Activated T-cell treated with anti-CD3 and anti-CD28 coated beads, Interleukin-2, amount 50 U/mL, for 72 hours (primary cell): Measurements from ENCODE around the gene PCSK5. TPM values are rescaled to one million over a fixed set of nuclear protein-coding genes. Genes with fewer than 3 reads are reported as not detected.
"Not testable (repeated sequence)": the region's sequence is repeated elsewhere in the genome, so short reads cannot be mapped to it uniquely, and the experiment has no call there.

Experiments used
- ATAC-seq, 2 donors: fragments of 150-1000 bp; cut with Tn5 transposase; replicated peaks in 1 of 2; 2 replicates each; pipeline ENCODE4 v1.10.0; 2021; ENCODE audit warnings: moderate library complexity in 2 of 2, mild to moderate bottlenecking in 1 of 2
- DNase-seq, 2 donors: peaks; one replicate each; pipeline ENCODE4 v3.0.0; 2021 to 2022; ENCODE audit warnings: mixed read lengths in 1 of 2
- H3K27ac Mint-ChIP-seq: one replicate; pipeline ENCODE4 v1.8.0; 2022; ENCODE audit warnings: mild to moderate bottlenecking, moderate library complexity, mixed read lengths
- H3K27me3 Mint-ChIP-seq: one replicate; pipeline ENCODE4 v1.8.0; 2022; ENCODE audit warnings: low read depth, mixed read lengths
- H3K36me3 Mint-ChIP-seq, 2 donors: one replicate each; pipeline ENCODE4 v1.8.0; 2022; ENCODE audit warnings: mixed read lengths in 2 of 2, mild to moderate bottlenecking in 1 of 2; ENCODE audit not compliant: insufficient read depth in 2 of 2
- H3K4me1 Mint-ChIP-seq: one replicate; pipeline ENCODE4 v1.8.0; 2022; ENCODE audit warnings: low read depth, mixed read lengths
- H3K4me3 Mint-ChIP-seq, 2 donors: one replicate each; pipeline ENCODE4 v1.8.0; 2022; ENCODE audit warnings: mild to moderate bottlenecking in 2 of 2, mixed read lengths in 2 of 2, moderate library complexity in 2 of 2
- H3K9me3 Mint-ChIP-seq, 2 donors: one replicate each; pipeline ENCODE4 v1.8.0; 2022; ENCODE audit warnings: mixed read lengths in 2 of 2
- total RNA-seq, 2 donors: library from RNA; stranded (reverse); gene quantifications; one replicate each; pipeline ENCODE4 v1.2.3, GENCODE V29; 2022

The PCSK5 gene
- total RNA-seq, 2 donors from 2014 or later = 3.7 to 4.7 TPM

- Mint-ChIP-seq H3K27me3 (no peaks in the 10 kb centered on the region), H3K4me1 (peaks cover 18% of the 10 kb centered on the region), H3K9me3 (peaks cover 2% of the 10 kb centered on the region in 2 donors), H3K4me3 (peak overlapping the region in 1 of 2 donors; percentile 11), H3K27ac (no peak overlapping the region), H3K36me3 (peaks cover 0 to 1% of the 10 kb centered on the region in 2 donors)
- peak in 1 of 2 donors; percentile 5 for ATAC-seq
- no peak for DNase-seq
Observed at GRCh38 chr9:75962662-75963036, 72.2 kb downstream of the PCSK5 start.

GRCh38 chr9:75963321-75963720 is 72.8 kb downstream of the PCSK5 start:
- not testable (repeated sequence) for H3K36me3 Mint-ChIP-seq, H3K4me3 Mint-ChIP-seq, H3K27me3 Mint-ChIP-seq, H3K9me3 Mint-ChIP-seq, DNase-seq, H3K27ac Mint-ChIP-seq, ATAC-seq
- H3K4me1 Mint-ChIP-seq = peaks cover 18% of the 10 kb centered on the region

- H3K27me3 Mint-ChIP-seq = no peaks in the 10 kb centered on the region
- DNase-seq = no peak
- H3K9me3 Mint-ChIP-seq = peaks cover 0 to 2% of the 10 kb centered on the region in 2 donors
- H3K27ac Mint-ChIP-seq = no peak overlapping the region
- H3K36me3 Mint-ChIP-seq = no peaks in the 10 kb centered on the region
- H3K4me1 Mint-ChIP-seq = peaks cover 18% of the 10 kb centered on the region
- H3K4me3 Mint-ChIP-seq = no peak overlapping the region
- ATAC-seq = no peak
Observed at GRCh38 chr9:75964427-75964826, 74.0 kb downstream of the PCSK5 start.

GRCh38 chr9:75965231-75965630 is 74.8 kb downstream of the PCSK5 start:
- H3K9me3 Mint-ChIP-seq = peaks cover 0 to 2% of the 10 kb centered on the region in 2 donors
- H3K27me3 Mint-ChIP-seq = no peaks in the 10 kb centered on the region
- no peaks in the 10 kb centered on the region for H3K36me3 Mint-ChIP-seq
- ATAC-seq (no peak), DNase-seq (no peak)
- H3K4me1 Mint-ChIP-seq = peaks cover 18% of the 10 kb centered on the region
- no peak overlapping the region for H3K27ac Mint-ChIP-seq
- no peak overlapping the region for H3K4me3 Mint-ChIP-seq

GRCh38 chr9:75967556-75967955 is 77.1 kb downstream of the PCSK5 start:
- Mint-ChIP-seq H3K27ac (no peak overlapping the region), H3K4me1 (peaks cover 7% of the 10 kb centered on the region), H3K9me3 (peaks cover 0 to 8% of the 10 kb centered on the region in 2 donors), H3K36me3 (peaks cover 2 to 8% of the 10 kb centered on the region in 2 donors), H3K4me3 (no peak overlapping the region), H3K27me3 (no peaks in the 10 kb centered on the region)
- no peak for DNase-seq
- no peak for ATAC-seq

- no peaks in the 10 kb centered on the region for H3K27me3 Mint-ChIP-seq
- peaks cover 0 to 6% of the 10 kb centered on the region in 2 donors for H3K9me3 Mint-ChIP-seq
- ATAC-seq = no peak
- no peak overlapping the region for H3K4me3 Mint-ChIP-seq
- no peak for DNase-seq
- H3K4me1 Mint-ChIP-seq = peaks cover 23% of the 10 kb centered on the region
- no peak overlapping the region for H3K27ac Mint-ChIP-seq
- peaks cover 2 to 8% of the 10 kb centered on the region in 2 donors for H3K36me3 Mint-ChIP-seq
Observed at GRCh38 chr9:75974016-75974766, 83.7 kb downstream of the PCSK5 start.

- H3K27me3 Mint-ChIP-seq = no peaks in the 10 kb centered on the region
- peaks cover 23% of the 10 kb centered on the region for H3K4me1 Mint-ChIP-seq
- DNase-seq = no peak
- peaks cover 0 to 6% of the 10 kb centered on the region in 2 donors for H3K9me3 Mint-ChIP-seq
- no peak overlapping the region for H3K27ac Mint-ChIP-seq
- no peak for ATAC-seq
- H3K36me3 Mint-ChIP-seq = peaks cover 2 to 8% of the 10 kb centered on the region in 2 donors
- no peak overlapping the region for H3K4me3 Mint-ChIP-seq
Observed at GRCh38 chr9:75975071-75975470, 84.6 kb downstream of the PCSK5 start.

GRCh38 chr9:75976549-75976948 is 86.1 kb downstream of the PCSK5 start:
- ATAC-seq (no peak), DNase-seq (no peak)
- Mint-ChIP-seq H3K27me3 (no peaks in the 10 kb centered on the region), H3K4me1 (peaks cover 30% of the 10 kb centered on the region), H3K36me3 (peaks cover 0 to 5% of the 10 kb centered on the region in 2 donors), H3K27ac (no peak overlapping the region), H3K4me3 (no peak overlapping the region), H3K9me3 (peaks cover 0 to 2% of the 10 kb centered on the region in 2 donors)

- no peaks in the 10 kb centered on the region for H3K27me3 Mint-ChIP-seq
- peaks cover 39% of the 10 kb centered on the region for H3K4me1 Mint-ChIP-seq
- no peak overlapping the region for H3K4me3 Mint-ChIP-seq
- no peak for DNase-seq
- no peak overlapping the region for H3K27ac Mint-ChIP-seq
- H3K36me3 Mint-ChIP-seq = no peaks in the 10 kb centered on the region
- no peak for ATAC-seq
- H3K9me3 Mint-ChIP-seq = no peaks in the 10 kb centered on the region
Observed at GRCh38 chr9:75979362-75979761, 88.9 kb downstream of the PCSK5 start.

- Mint-ChIP-seq H3K4me3 (no peak overlapping the region), H3K27ac (no peak overlapping the region), H3K36me3 (no peaks in the 10 kb centered on the region), H3K27me3 (no peaks in the 10 kb centered on the region), H3K4me1 (peaks cover 22% of the 10 kb centered on the region), H3K9me3 (no peaks in the 10 kb centered on the region)
- DNase-seq = no peak
- ATAC-seq = no peak
Observed at GRCh38 chr9:75983319-75984045, 93.0 kb downstream of the PCSK5 start.

- no peaks in the 10 kb centered on the region for H3K27me3 Mint-ChIP-seq
- ATAC-seq (no peak), DNase-seq (no peak)
- no peak overlapping the region for H3K4me3 Mint-ChIP-seq
- H3K4me1 Mint-ChIP-seq = peaks cover 22% of the 10 kb centered on the region
- H3K9me3 Mint-ChIP-seq = no peaks in the 10 kb centered on the region
- no peak overlapping the region for H3K27ac Mint-ChIP-seq
- no peaks in the 10 kb centered on the region for H3K36me3 Mint-ChIP-seq
Observed at GRCh38 chr9:75985515-75985914, 95.0 kb downstream of the PCSK5 start.

- H3K9me3 Mint-ChIP-seq = no peaks in the 10 kb centered on the region
- H3K27ac Mint-ChIP-seq = no peak overlapping the region
- no peak for ATAC-seq
- H3K4me3 Mint-ChIP-seq = no peak overlapping the region
- DNase-seq = no peak
- no peaks in the 10 kb centered on the region for H3K27me3 Mint-ChIP-seq
- peaks cover 23% of the 10 kb centered on the region for H3K4me1 Mint-ChIP-seq
- peaks cover 0 to 3% of the 10 kb centered on the region in 2 donors for H3K36me3 Mint-ChIP-seq
Observed at GRCh38 chr9:75988663-75989062, 98.2 kb downstream of the PCSK5 start.

GRCh38 chr9:75990156-75990555 is 99.7 kb downstream of the PCSK5 start:
- Mint-ChIP-seq H3K9me3 (peaks cover 0 to 2% of the 10 kb centered on the region in 2 donors), H3K36me3 (peaks cover 4 to 7% of the 10 kb centered on the region in 2 donors), H3K27me3 (no peaks in the 10 kb centered on the region), H3K4me3 (no peak overlapping the region), H3K27ac (no peak overlapping the region), H3K4me1 (peaks cover 37% of the 10 kb centered on the region)
- ATAC-seq (no peak), DNase-seq (no peak)
